GM12892 (cell line): Measurements from ENCODE around the gene ATP1B1.

Experiments
- DNase-seq: peaks from one replicate; pipeline ENCODE4 v3.0.0; 2011; ENCODE audit not compliant: insufficient read length
- FAIRE-seq: peaks from 2 replicates; lab custom pipeline; 2011; peaks lifted over from hg19 to GRCh38; lab: Jason Lieb, UNC
- POLR2A ChIP-seq: IDR thresholded peaks from 2 replicates; pipeline ENCODE4 v1.6.1; 2011; ENCODE audit warnings: low read depth, low read length, control low read depth
- POLR2AphosphoS5 ChIP-seq: IDR thresholded peaks from 2 replicates; pipeline ENCODE4 v1.6.1; 2011; ENCODE audit warnings: low read depth, low read length, control low read depth
- TAF1 ChIP-seq: IDR thresholded peaks from 2 replicates; pipeline ENCODE4 v1.6.1; 2011; ENCODE audit warnings: low read depth, mild to moderate bottlenecking, control low read depth, low read length, borderline replicate concordance

The ATP1B1 gene

DNA sequence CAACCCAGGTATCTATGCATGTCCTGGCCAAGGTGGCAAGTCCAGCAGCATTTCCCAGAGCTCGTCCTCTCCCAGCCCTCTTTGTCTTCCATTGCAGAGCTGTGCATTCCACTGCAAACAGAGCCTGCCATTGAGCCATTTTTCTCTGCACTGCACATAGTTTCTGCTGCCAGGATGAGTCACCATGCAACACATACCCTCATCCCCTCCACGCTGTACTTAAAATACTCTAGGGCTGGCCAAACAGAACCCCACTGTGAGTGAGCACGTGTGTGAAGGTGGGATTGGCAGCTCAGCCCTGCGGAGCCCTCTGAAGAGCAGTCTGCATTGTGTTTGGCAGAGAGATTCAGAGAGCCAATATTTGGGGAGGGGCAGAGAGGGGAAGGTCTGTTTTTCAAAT is 3.9 kb upstream of the ATP1B1 start:
- DNase-seq (no peak), FAIRE-seq (no peak)
- TF ChIP-seq POLR2AphosphoS5 (no peak), TAF1 (no peak), POLR2A (no peak)

- DNase-seq (no peak), FAIRE-seq (no peak)
- TF ChIP-seq POLR2AphosphoS5 (no peak), TAF1 (no peak), POLR2A (no peak)
These were observed 3.5 kb upstream of the ATP1B1 start for GRCh38 chr1:169103002-169103401.

GRCh38 chr1:169103480-169103893 is 3.0 kb upstream of the ATP1B1 start:
- FAIRE-seq (no peak), DNase-seq (no peak)
- TF ChIP-seq POLR2AphosphoS5 (no peak), POLR2A (no peak), TAF1 (no peak)

DNA sequence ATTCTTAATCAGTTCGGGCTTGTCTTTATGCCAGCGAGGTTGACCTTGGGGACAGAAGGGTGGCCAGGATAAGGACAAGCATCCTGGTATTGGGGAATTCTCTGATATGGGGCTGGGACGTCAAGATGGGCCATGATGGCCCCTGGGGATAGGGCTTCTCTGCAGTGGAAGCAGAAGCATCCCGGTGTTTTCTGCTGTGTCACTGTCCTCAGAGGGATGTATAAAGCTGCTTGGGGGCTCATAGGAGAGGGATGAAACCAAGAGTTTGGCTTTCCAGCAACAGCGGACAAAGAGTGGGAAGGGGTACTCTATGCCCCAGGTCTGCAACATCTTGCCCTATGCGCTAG is 1.4 kb upstream of the ATP1B1 start:
- TF ChIP-seq POLR2A, result no peak
- no peak for TF ChIP-seq TAF1
- no peak for TF ChIP-seq POLR2AphosphoS5
- FAIRE-seq (no peak), DNase-seq (no peak)

- peak; percentile 62 for FAIRE-seq
These were observed 926 bp upstream of the ATP1B1 start for GRCh38 chr1:169105434-169106094.

DNA sequence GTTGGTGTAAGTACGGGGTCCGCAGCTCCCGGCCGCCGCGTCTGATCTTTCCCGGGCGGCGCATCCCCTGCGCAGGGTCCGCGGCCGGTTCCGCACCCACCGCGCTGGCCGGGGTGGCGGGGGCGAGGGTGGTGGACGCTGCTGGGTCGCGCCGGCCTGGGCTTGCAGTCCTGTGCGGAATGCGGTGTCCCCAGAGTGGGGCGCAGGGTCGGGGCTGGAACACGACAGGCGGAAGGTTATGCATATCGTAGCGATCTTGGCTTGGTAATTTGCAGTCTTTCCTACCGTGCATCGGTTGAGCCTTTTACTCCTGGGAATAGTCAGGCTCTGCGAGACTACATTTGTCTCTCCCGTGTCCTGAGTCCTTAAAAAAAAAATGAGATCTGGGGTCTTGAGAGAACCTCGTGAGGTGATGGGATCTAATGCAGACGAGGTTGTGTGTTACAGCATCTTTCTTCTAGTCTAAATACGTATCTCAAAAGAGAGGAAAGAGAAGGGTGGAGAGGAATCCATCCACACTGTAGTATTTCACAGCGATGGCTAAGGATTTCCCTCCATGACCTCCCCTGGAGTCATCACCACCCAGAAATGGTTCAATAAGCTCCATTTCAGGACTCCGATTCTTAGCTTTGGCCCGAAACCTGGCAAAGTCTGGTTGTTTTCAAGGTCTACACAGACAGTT is 572 bp downstream of the ATP1B1 start:
- FAIRE-seq, result peak; percentile 72
- no peak for TF ChIP-seq POLR2A
- no peak for TF ChIP-seq POLR2AphosphoS5
- TF ChIP-seq TAF1, result no peak

More at GRCh38 chr1:169105434-169106094, 926 bp upstream of the ATP1B1 start:
- DNase-seq, result peak; percentile 36
- TF ChIP-seq POLR2A (no peak), POLR2AphosphoS5 (no peak), TAF1 (no peak)

DNA sequence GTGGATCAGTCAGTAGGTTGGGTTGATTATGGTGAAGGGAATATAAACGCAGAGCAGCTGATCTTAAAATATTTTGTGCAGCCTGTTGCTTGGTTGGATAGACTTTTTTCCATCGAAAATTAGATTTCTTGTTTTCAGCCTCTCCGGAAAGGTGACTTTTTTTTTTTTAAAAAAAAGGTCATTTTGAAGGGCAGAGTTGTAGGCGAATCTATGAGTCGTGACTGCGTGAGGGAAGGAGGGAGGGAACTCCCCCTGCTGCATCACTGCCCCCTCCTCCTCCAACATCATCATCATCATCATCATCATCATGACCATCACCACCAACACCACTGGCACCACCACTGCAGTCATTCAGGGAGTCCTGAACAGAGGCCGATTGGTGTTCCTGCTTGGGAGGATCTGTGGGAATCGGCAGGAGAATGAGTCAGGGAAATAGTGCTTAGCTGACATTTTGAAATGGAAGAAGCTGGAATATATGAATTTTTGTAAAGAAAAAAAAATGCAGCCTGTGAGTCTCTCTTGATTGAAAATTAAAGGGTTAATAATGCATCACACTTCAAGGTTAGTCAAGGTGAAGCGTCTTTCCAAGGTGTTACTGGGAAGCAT is 1.2 kb downstream of the ATP1B1 start:
- no peak for FAIRE-seq
- no peak for DNase-seq
- no peak for TF ChIP-seq TAF1
- TF ChIP-seq POLR2A, result no peak
- no peak for TF ChIP-seq POLR2AphosphoS5

More for the DNA sequence above, 572 bp downstream of the ATP1B1 start:
- DNase-seq, result no peak

GRCh38 chr1:169108223-169108622 is 1.7 kb downstream of the ATP1B1 start:
- FAIRE-seq (peak; percentile 36), DNase-seq (no peak)
- TF ChIP-seq POLR2AphosphoS5 (no peak), POLR2A (no peak), TAF1 (no peak)

GRCh38 chr1:169108863-169109560 is 2.5 kb downstream of the ATP1B1 start:
- no peak for TF ChIP-seq POLR2AphosphoS5
- TF ChIP-seq POLR2A, result no peak
- no peak for TF ChIP-seq TAF1
- no peak for FAIRE-seq
- no peak for DNase-seq

GRCh38 chr1:169109561-169110134 is 3.2 kb downstream of the ATP1B1 start:
- no peak for TF ChIP-seq POLR2A
- TF ChIP-seq TAF1, result no peak
- FAIRE-seq, result no peak
- DNase-seq, result no peak

GRCh38 chr1:169110236-169110635 is 3.7 kb downstream of the ATP1B1 start:
- no peak for FAIRE-seq
- TF ChIP-seq TAF1 (no peak), POLR2AphosphoS5 (no peak), POLR2A (no peak)
- no peak for DNase-seq
